Mammary epithelial cell (primary cell): Measurements from ENCODE around the gene KRTAP5-3.

ENCODE experiments used
- EZH2 ChIP-seq: IDR thresholded peaks from 2 replicates; pipeline ENCODE4 v1.6.1; 2012; ENCODE audit warnings: low read length, inconsistent platforms, borderline replicate concordance
- TF ChIP-seq, protein P1 (sequence below), 2 donors: IDR thresholded peaks in 1 of 2; conservative IDR thresholded peaks in 1 of 2; 2 replicates each; pipeline ENCODE4 v1.5.1; 2011 to 2012; ENCODE audit warnings: inconsistent platforms in 2 of 2, low read length in 2 of 2, mild to moderate bottlenecking in 2 of 2, control low read depth in 1 of 2, low read depth in 1 of 2; ENCODE audit not compliant: insufficient read depth in 1 of 2; ENCODE audit errors: extremely low read depth in 1 of 2

DNA sequence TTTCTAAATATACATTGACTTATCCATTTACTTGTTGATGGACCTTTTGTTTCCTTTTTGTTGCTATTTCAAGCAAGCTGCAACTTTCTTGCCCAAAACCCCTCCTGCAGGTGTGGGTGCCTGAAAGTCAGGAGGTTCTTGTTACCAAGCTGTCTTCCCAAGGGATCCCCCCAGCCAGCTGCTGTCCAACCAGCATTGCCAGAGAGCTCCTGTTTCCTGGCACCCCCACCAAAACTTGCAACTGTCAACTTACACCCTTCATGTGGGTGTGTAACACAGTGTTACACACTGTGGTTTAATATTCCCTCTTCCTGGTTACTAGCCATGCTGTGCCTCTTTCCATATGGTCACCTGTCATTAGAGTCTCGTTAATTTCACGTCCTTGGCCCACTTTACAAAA is 21.6 kb downstream of the KRTAP5-3 start:
- TF ChIP-seq EZH2 = no peak
- TF ChIP-seq, protein P1, sequence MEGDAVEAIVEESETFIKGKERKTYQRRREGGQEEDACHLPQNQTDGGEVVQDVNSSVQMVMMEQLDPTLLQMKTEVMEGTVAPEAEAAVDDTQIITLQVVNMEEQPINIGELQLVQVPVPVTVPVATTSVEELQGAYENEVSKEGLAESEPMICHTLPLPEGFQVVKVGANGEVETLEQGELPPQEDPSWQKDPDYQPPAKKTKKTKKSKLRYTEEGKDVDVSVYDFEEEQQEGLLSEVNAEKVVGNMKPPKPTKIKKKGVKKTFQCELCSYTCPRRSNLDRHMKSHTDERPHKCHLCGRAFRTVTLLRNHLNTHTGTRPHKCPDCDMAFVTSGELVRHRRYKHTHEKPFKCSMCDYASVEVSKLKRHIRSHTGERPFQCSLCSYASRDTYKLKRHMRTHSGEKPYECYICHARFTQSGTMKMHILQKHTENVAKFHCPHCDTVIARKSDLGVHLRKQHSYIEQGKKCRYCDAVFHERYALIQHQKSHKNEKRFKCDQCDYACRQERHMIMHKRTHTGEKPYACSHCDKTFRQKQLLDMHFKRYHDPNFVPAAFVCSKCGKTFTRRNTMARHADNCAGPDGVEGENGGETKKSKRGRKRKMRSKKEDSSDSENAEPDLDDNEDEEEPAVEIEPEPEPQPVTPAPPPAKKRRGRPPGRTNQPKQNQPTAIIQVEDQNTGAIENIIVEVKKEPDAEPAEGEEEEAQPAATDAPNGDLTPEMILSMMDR (conservative IDR thresholded peaks at IDR 0.05 in 1 of 2, IDR thresholded peaks at IDR 0.05 in 1 of 2; ENCODE audit: extremely low read depth in 1 of 2, insufficient read depth in 1 of 2, low read depth in 1 of 2, low read length in 2 of 2) = no peak
